Activated T-helper 2 cell treated with anti-CD3 and anti-CD28 coated beads, Interferon-gamma antibody, Interleukin-2, Interleukin-4, amounts not matched to agents 10 μg/mL and 5 μg/mL and 100 μg/mL, durations not matched to agents 14 hours and 24 hours and 36 hours (primary cell): Measurements from ENCODE around the gene INO80. TPM values are rescaled to one million over a fixed set of nuclear protein-coding genes. Genes with fewer than 3 reads are reported as not detected.

Experiments
- DNase-seq: peaks from one replicate; pipeline ENCODE4 v3.0.0; 2021; ENCODE audit warnings: low spot score
- H3K27ac Mint-ChIP-seq: one replicate; pipeline ENCODE4 v1.8.0; 2021; ENCODE audit warnings: mixed read lengths
- H3K27me3 Mint-ChIP-seq: one replicate; pipeline ENCODE4 v1.8.0; 2021; ENCODE audit warnings: low read depth, mixed read lengths
- H3K36me3 Mint-ChIP-seq: one replicate; pipeline ENCODE4 v1.8.0; 2021; ENCODE audit warnings: low read depth, mixed read lengths
- H3K4me1 Mint-ChIP-seq: one replicate; pipeline ENCODE4 v1.8.0; 2021; ENCODE audit warnings: low read depth, mixed read lengths
- H3K4me3 Mint-ChIP-seq: one replicate; pipeline ENCODE4 v1.8.0; 2021; ENCODE audit warnings: low read depth, mild to moderate bottlenecking, moderate library complexity, mixed read lengths
- H3K9me3 Mint-ChIP-seq: one replicate; pipeline ENCODE4 v1.8.0; 2021; ENCODE audit warnings: mixed read lengths
- intact Hi-C: fragments of 100-400 bp; cut with micrococcal nuclease; formaldehyde crosslinking; loops from one replicate; pipeline ENCODE4 v1.15.1; 2023
- total RNA-seq: library from RNA; stranded (reverse); gene quantifications from 2 replicates; pipeline ENCODE4 v1.2.3, GENCODE V29; 2022

INO80 gene
- total RNA-seq, 1 donor from 2014 or later, result 33.2 TPM

GRCh38 chr15:40952901-40953712, 163.0 kb downstream of the INO80 start, which contains the start of gene CHAC1:
CHAC1 (plus strand) TSS chr15:40953471; CDS start chr15:40953584, 113 bp downstream.
- H3K27ac Mint-ChIP-seq, result peak within 1 kb of the TSS; percentile 87
- H3K9me3 Mint-ChIP-seq, result no peaks in the 10 kb centered on the region
- intact Hi-C loops, result loop anchor here (2.0 kb wide), 2 partner anchors 48 to 278 kb away; partner anchors contain the start of genes CHP1 and EXD1
- DNase-seq, result peak; percentile 96
- no peaks in the 10 kb centered on the region for H3K27me3 Mint-ChIP-seq
- peaks cover 29% of the 10 kb centered on the region for H3K4me1 Mint-ChIP-seq
- H3K4me3 Mint-ChIP-seq, result peak within 1 kb of the TSS; percentile 84
- H3K36me3 Mint-ChIP-seq, result peaks cover 10% of the 10 kb centered on the region

GRCh38 chr15:40952301-40952900, 163.7 kb downstream of the INO80 start:
- Mint-ChIP-seq H3K27ac (peak overlapping the region; percentile 87), H3K4me1 (peaks cover 29% of the 10 kb centered on the region), H3K27me3 (no peaks in the 10 kb centered on the region), H3K36me3 (peaks cover 10% of the 10 kb centered on the region), H3K9me3 (no peaks in the 10 kb centered on the region), H3K4me3 (peak overlapping the region; percentile 84)
- DNase-seq, result no peak
- intact Hi-C loops, result loop anchor here (2.0 kb wide), 2 partner anchors 48 to 278 kb away; partner anchors contain the start of genes CHP1 and EXD1

DNA sequence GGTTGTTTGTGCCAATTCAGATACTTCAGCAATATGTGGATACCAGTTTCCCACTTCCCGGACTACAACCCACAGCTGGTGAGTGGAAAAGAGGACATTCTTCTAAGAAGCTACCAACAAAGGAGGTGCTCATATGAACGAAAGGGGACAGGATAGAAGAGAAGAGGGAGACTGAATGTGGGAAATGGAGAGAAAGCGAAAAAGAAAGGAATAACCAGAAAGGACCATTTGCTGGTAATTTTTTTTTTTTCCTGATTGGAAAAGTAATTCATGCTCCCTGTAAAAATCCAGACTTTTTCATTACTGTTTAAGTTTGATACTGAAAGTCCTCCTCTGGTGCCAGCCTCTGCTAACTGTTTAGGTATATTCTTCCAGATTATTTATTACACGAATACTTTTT, 164.3 kb downstream of the INO80 start:
- Mint-ChIP-seq H3K4me3 (peak overlapping the region; percentile 84), H3K27me3 (no peaks in the 10 kb centered on the region), H3K27ac (peak overlapping the region; percentile 69)

GRCh38 chr15:40949756-40950207, 166.3 kb downstream of the INO80 start:
- no peaks in the 10 kb centered on the region for H3K36me3 Mint-ChIP-seq
- H3K27me3 Mint-ChIP-seq, result no peaks in the 10 kb centered on the region
- no peak overlapping the region for H3K27ac Mint-ChIP-seq
- no peak overlapping the region for H3K4me3 Mint-ChIP-seq
- H3K9me3 Mint-ChIP-seq, result no peaks in the 10 kb centered on the region
- intact Hi-C loops, result no loop called here
- H3K4me1 Mint-ChIP-seq, result peaks cover 27% of the 10 kb centered on the region
- no peak for DNase-seq

More for the DNA sequence above, 164.3 kb downstream of the INO80 start:
- Mint-ChIP-seq H3K4me1 (peaks cover 29% of the 10 kb centered on the region), H3K9me3 (no peaks in the 10 kb centered on the region), H3K36me3 (peaks cover 10% of the 10 kb centered on the region)
- DNase-seq, result no peak
- intact Hi-C loops, result loop anchor here (2.0 kb wide), 2 partner anchors 47 to 279 kb away; partner anchors contain the start of genes CHP1 and EXD1

GRCh38 chr15:40948706-40949473, 167.2 kb downstream of the INO80 start:
- Mint-ChIP-seq H3K9me3 (no peaks in the 10 kb centered on the region), H3K4me3 (no peak overlapping the region), H3K27me3 (no peaks in the 10 kb centered on the region), H3K36me3 (no peaks in the 10 kb centered on the region), H3K4me1 (peaks cover 22% of the 10 kb centered on the region), H3K27ac (no peak overlapping the region)
- intact Hi-C loops, result no loop called here
- DNase-seq, result no peak

- no peak for DNase-seq
- intact Hi-C loops, result no loop called here
- Mint-ChIP-seq H3K9me3 (no peaks in the 10 kb centered on the region), H3K27ac (no peak overlapping the region), H3K36me3 (no peaks in the 10 kb centered on the region), H3K4me3 (peak overlapping the region; percentile 13), H3K27me3 (no peaks in the 10 kb centered on the region), H3K4me1 (peaks cover 22% of the 10 kb centered on the region)
Observed at GRCh38 chr15:40944510-40945296, 171.4 kb downstream of the INO80 start.

GRCh38 chr15:40943764-40944365, 172.2 kb downstream of the INO80 start:
- Mint-ChIP-seq H3K27ac (no peak overlapping the region), H3K27me3 (no peaks in the 10 kb centered on the region), H3K4me3 (peak overlapping the region; percentile 80), H3K36me3 (no peaks in the 10 kb centered on the region), H3K4me1 (peaks cover 22% of the 10 kb centered on the region), H3K9me3 (no peaks in the 10 kb centered on the region)
- DNase-seq, result no peak
- intact Hi-C loops, result no loop called here

- Mint-ChIP-seq H3K36me3 (no peaks in the 10 kb centered on the region), H3K27ac (no peak overlapping the region), H3K9me3 (no peaks in the 10 kb centered on the region), H3K4me3 (peak overlapping the region; percentile 80), H3K4me1 (peaks cover 22% of the 10 kb centered on the region), H3K27me3 (no peaks in the 10 kb centered on the region)
- intact Hi-C loops, result loop anchor here (1.0 kb wide), 1 partner anchor 39 kb away; no protein-coding TSS in a partner anchor
- no peak for DNase-seq
Observed at GRCh38 chr15:40942878-40943277, 173.2 kb downstream of the INO80 start.

- intact Hi-C loops, result loop anchor here (1.0 kb wide), 1 partner anchor 38 kb away; no protein-coding TSS in a partner anchor
- no peaks in the 10 kb centered on the region for H3K36me3 Mint-ChIP-seq
- no peak for DNase-seq
- peak overlapping the region; percentile 80 for H3K4me3 Mint-ChIP-seq
- peak overlapping the region; percentile 53 for H3K27ac Mint-ChIP-seq
- peaks cover 22% of the 10 kb centered on the region for H3K4me1 Mint-ChIP-seq
- no peaks in the 10 kb centered on the region for H3K9me3 Mint-ChIP-seq
- no peaks in the 10 kb centered on the region for H3K27me3 Mint-ChIP-seq
Observed at GRCh38 chr15:40942337-40942854, 173.7 kb downstream of the INO80 start.

GRCh38 chr15:40941528-40942336, 174.3 kb downstream of the INO80 start:
- H3K9me3 Mint-ChIP-seq, result no peaks in the 10 kb centered on the region
- DNase-seq, result peak; percentile 63
- intact Hi-C loops, result loop anchor here (1.0 kb wide), 1 partner anchor 37 kb away; no protein-coding TSS in a partner anchor
- H3K27ac Mint-ChIP-seq, result peak overlapping the region; percentile 72
- H3K4me1 Mint-ChIP-seq, result peaks cover 22% of the 10 kb centered on the region
- H3K27me3 Mint-ChIP-seq, result no peaks in the 10 kb centered on the region
- no peaks in the 10 kb centered on the region for H3K36me3 Mint-ChIP-seq
- H3K4me3 Mint-ChIP-seq, result peak overlapping the region; percentile 80

DNA sequence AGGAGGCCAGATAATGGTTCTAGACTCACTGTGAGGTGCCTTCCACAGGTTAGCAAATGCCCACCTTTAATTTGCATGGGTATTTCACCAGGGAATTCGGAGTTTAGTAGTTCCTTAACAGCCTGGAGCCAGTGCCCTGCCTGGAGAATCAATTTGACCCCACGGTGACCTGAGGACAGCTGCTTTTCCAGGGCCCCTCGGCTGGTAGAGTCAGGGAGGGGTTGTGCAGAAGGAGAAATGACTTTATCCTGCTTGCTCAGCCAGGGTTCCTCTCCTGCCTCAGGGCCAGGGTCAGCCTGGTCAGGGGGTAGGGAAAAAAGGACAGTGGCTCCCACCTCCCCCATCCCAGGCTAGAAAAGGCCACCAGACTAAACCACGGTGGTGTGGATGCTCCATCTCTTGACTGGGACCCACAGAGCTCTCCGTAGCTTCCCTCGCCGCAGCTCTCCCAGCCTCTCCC, 175.0 kb downstream of the INO80 start:
- intact Hi-C loops, result no loop called here
- H3K9me3 Mint-ChIP-seq, result no peaks in the 10 kb centered on the region

More for the DNA sequence above, 175.0 kb downstream of the INO80 start:
- H3K27me3 Mint-ChIP-seq, result no peaks in the 10 kb centered on the region
- no peak for DNase-seq
- H3K36me3 Mint-ChIP-seq, result no peaks in the 10 kb centered on the region
- peak overlapping the region; percentile 39 for H3K4me3 Mint-ChIP-seq
- H3K27ac Mint-ChIP-seq, result peak overlapping the region; percentile 72
- H3K4me1 Mint-ChIP-seq, result peaks cover 20% of the 10 kb centered on the region
